OCI-LY1 (cell line): Measurements from ENCODE around the gene SEC24C.

Experiments used
- EZH2 ChIP-seq: fragments of 200-600 bp; sonication (generic), shearing (Covaris generic); IDR thresholded peaks from 2 replicates; pipeline ENCODE4 v1.8.0; 2017; ENCODE audit warnings: borderline replicate concordance, mixed run types, mild to moderate bottlenecking, antibody characterized with exemption, low read length, moderate library complexity, mixed read lengths
- TF ChIP-seq, protein P1 (sequence below): fragments of 200-600 bp; sonication (generic), shearing (Covaris generic); IDR thresholded peaks from 2 replicates; pipeline ENCODE4 v1.5.1; 2017; ENCODE audit warnings: mild to moderate bottlenecking, antibody characterized with exemption, low read length, moderate library complexity, mixed read lengths

DNA sequence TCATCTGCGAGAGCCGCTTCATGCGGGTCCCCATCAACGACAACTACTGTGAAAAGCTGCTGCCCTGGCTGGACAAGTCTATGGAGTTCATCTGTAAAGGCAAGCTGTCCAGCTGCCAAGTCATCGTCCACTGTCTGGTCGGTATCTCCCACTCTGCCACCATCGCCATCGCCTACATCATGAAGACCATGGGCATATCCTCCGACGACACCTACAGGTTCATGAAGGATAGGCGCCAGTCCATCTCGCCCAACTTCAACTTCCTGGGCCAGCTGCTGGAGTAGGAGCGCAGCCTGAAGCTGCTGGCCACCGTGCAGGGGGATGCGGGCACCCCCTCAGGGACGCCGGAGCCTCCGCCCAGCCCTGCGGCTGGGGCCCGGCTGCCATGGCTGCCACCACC lies 11.7 kb upstream of the SEC24C start:
- TF ChIP-seq, protein P1, sequence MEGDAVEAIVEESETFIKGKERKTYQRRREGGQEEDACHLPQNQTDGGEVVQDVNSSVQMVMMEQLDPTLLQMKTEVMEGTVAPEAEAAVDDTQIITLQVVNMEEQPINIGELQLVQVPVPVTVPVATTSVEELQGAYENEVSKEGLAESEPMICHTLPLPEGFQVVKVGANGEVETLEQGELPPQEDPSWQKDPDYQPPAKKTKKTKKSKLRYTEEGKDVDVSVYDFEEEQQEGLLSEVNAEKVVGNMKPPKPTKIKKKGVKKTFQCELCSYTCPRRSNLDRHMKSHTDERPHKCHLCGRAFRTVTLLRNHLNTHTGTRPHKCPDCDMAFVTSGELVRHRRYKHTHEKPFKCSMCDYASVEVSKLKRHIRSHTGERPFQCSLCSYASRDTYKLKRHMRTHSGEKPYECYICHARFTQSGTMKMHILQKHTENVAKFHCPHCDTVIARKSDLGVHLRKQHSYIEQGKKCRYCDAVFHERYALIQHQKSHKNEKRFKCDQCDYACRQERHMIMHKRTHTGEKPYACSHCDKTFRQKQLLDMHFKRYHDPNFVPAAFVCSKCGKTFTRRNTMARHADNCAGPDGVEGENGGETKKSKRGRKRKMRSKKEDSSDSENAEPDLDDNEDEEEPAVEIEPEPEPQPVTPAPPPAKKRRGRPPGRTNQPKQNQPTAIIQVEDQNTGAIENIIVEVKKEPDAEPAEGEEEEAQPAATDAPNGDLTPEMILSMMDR: no peak
- TF ChIP-seq EZH2: no peak
